Ishikawa (cell line): Measurements from ENCODE around the gene TBL2.

Source experiments
- CEBPB ChIP-seq: IDR thresholded peaks from 2 replicates; pipeline ENCODE4 v1.6.1; 2012
- CREB1 ChIP-seq: IDR thresholded peaks from 2 replicates; pipeline ENCODE4 v1.6.1; 2012; ENCODE audit warnings: low read depth
- EGR1 ChIP-seq: IDR thresholded peaks from 2 replicates; pipeline ENCODE4 v1.6.1; 2012
- EP300 ChIP-seq: IDR thresholded peaks from 2 replicates; pipeline ENCODE4 v1.6.1; 2012; ENCODE audit warnings: borderline replicate concordance
- FOXM1 ChIP-seq: IDR thresholded peaks from 2 replicates; pipeline ENCODE4 v1.6.1; 2012; ENCODE audit warnings: low read depth, borderline replicate concordance
- MAX ChIP-seq: IDR thresholded peaks from 2 replicates; pipeline ENCODE4 v1.6.1; 2012
- NFIC ChIP-seq: IDR thresholded peaks from 2 replicates; pipeline ENCODE4 v1.6.1; 2012
- RAD21 ChIP-seq: IDR thresholded peaks from 2 replicates; pipeline ENCODE4 v1.6.1; 2012; ENCODE audit warnings: low read depth
- REST ChIP-seq: IDR thresholded peaks from 2 replicates; pipeline ENCODE4 v1.6.1; 2012; ENCODE audit warnings: low read depth, mild to moderate bottlenecking
- TAF1 ChIP-seq: IDR thresholded peaks from 2 replicates; pipeline ENCODE4 v1.6.1; 2012; ENCODE audit warnings: low read depth, mild to moderate bottlenecking
- TCF12 ChIP-seq: IDR thresholded peaks from 2 replicates; pipeline ENCODE4 v1.6.1; 2012; ENCODE audit warnings: low read depth
- TEAD4 ChIP-seq: IDR thresholded peaks from 2 replicates; pipeline ENCODE4 v1.6.1; 2012
- USF1 ChIP-seq: IDR thresholded peaks from 2 replicates; pipeline ENCODE4 v1.6.1; 2012
- YY1 ChIP-seq: IDR thresholded peaks from 2 replicates; pipeline ENCODE4 v1.6.1; 2012; ENCODE audit warnings: low read depth
- ZBTB7A ChIP-seq: IDR thresholded peaks from 2 replicates; pipeline ENCODE4 v1.6.1; 2012; ENCODE audit warnings: low read depth

TBL2 gene

GRCh38 chr7:73578342-73579128 lies at the start of gene TBL2:
TSS of gene TBL2 (minus strand) at chr7:73578579. CDS start at chr7:73578549, 30 bp downstream.
- TF ChIP-seq TAF1: peak; percentile 78
- no peak for TF ChIP-seq NFIC
- no peak for TF ChIP-seq CEBPB
- no peak for TF ChIP-seq RAD21
- TF ChIP-seq USF1: no peak
- TF ChIP-seq FOXM1: no peak
- TF ChIP-seq EGR1: no peak; the same call in 1 of the 2 replicates
- no peak for TF ChIP-seq TEAD4
- no peak for TF ChIP-seq EP300
- no peak for TF ChIP-seq REST
- TF ChIP-seq TCF12: no peak
- TF ChIP-seq CREB1: 0 out of 2 replicates have a peak, but pooled peaks have one; percentile 19
- TF ChIP-seq MAX: 0 out of 2 replicates have a peak, but pooled peaks have one; percentile 11
- TF ChIP-seq ZBTB7A: no peak
- TF ChIP-seq YY1: peak; percentile 79

GRCh38 chr7:73626814-73627213 lies 48.4 kb upstream of the TBL2 start:
- no peak for TF ChIP-seq MAX

GRCh38 chr7:73625276-73625675 lies 46.9 kb upstream of the TBL2 start:
- TF ChIP-seq MAX: no peak
- TF ChIP-seq FOXM1: no peak
- TF ChIP-seq REST: no peak
- TF ChIP-seq TEAD4: no peak
- TF ChIP-seq EGR1: no peak
- no peak for TF ChIP-seq TAF1
- TF ChIP-seq NFIC: no peak
- TF ChIP-seq RAD21: no peak
- no peak for TF ChIP-seq ZBTB7A
- TF ChIP-seq CEBPB: no peak
- no peak for TF ChIP-seq CREB1
- no peak for TF ChIP-seq YY1
- TF ChIP-seq TCF12: no peak
- no peak for TF ChIP-seq USF1
- TF ChIP-seq EP300: no peak

GRCh38 chr7:73624669-73625001 lies 46.3 kb upstream of the TBL2 start:
- no peak for TF ChIP-seq ZBTB7A
- no peak for TF ChIP-seq RAD21
- no peak for TF ChIP-seq YY1
- no peak for TF ChIP-seq MAX
- TF ChIP-seq FOXM1: no peak
- TF ChIP-seq EGR1: no peak
- TF ChIP-seq TAF1: no peak
- TF ChIP-seq REST: no peak
- no peak for TF ChIP-seq EP300
- TF ChIP-seq USF1: no peak
- TF ChIP-seq CEBPB: no peak
- no peak for TF ChIP-seq TCF12
- TF ChIP-seq CREB1: no peak
- TF ChIP-seq TEAD4: no peak
- TF ChIP-seq NFIC: no peak
